Panc1 (cell line): Measurements from ENCODE around the gene GGCX. TPM values are rescaled to one million over a fixed set of nuclear protein-coding genes. Genes with fewer than 3 reads are reported as not detected.
A peak's percentile ranks its signal among the peaks of the same experiment; 100 is the strongest.

Experiments
- ATAC-seq: fragments of 200-7000 bp; cut with Tn5 transposase; 2 replicates; pipeline ENCODE4 v1.9.1; 2020; ENCODE audit warnings: mild to moderate bottlenecking, moderate library complexity
- BruUV-seq: library from RNA; stranded (reverse); fragments of 400-500 nt; replicated peaks from 2 replicates; lab custom pipeline; 2021; lab: Mats Ljungman, UMichigan
- CTCF ChIA-PET: fragments of 300-600 bp; sonication (Branson Sonifier 250); formaldehyde crosslinking; loops from one replicate; lab custom pipeline; 2022; ENCODE audit warnings: antibody characterized with exemption; lab: Charles Lee
- POLR2A ChIA-PET: fragments of 300-600 bp; sonication (Branson Sonifier 250); formaldehyde crosslinking; loops from one replicate; lab custom pipeline; 2022; ENCODE audit warnings: antibody characterized with exemption; lab: Charles Lee
- DNase-seq: peaks from one replicate; pipeline ENCODE4 v3.0.0-alpha.2; 2010; ENCODE audit warnings: low read depth, low spot score
- H3K27ac ChIP-seq: 2 replicates; pipeline ENCODE4 v1.5.1; 2011; ENCODE audit warnings: mild to moderate bottlenecking, low read length, inconsistent platforms
- H3K27me3 ChIP-seq: fragments of 200-500 bp; sonication (Bioruptor generic); 2 replicates; pipeline ENCODE4 v1.6.0; 2014; ENCODE audit warnings: low read length, inconsistent platforms; ENCODE audit not compliant: control insufficient read depth, insufficient read depth
- H3K36me3 ChIP-seq: fragments of 200-500 bp; sonication (Bioruptor generic); 2 replicates; pipeline ENCODE4 v1.5.1; 2014; ENCODE audit warnings: inconsistent platforms, mild to moderate bottlenecking, low read length, moderate library complexity; ENCODE audit not compliant: control insufficient read depth, insufficient read depth
- H3K4me1 ChIP-seq: 2 replicates; pipeline ENCODE4 v1.5.1; 2011; ENCODE audit warnings: inconsistent platforms, mild to moderate bottlenecking, low read length, moderate library complexity; ENCODE audit not compliant: control insufficient read depth, insufficient read depth
- H3K4me3 ChIP-seq, 2 experiments: 2 replicates each; pipeline ENCODE4 v1.5.1; 2011 to 2012; ENCODE audit warnings: low read depth in 2 of 2, low read length in 2 of 2, mild to moderate bottlenecking in 2 of 2, inconsistent platforms in 1 of 2, moderate library complexity in 1 of 2
- H3K9me3 ChIP-seq: fragments of 200-500 bp; sonication (Bioruptor generic); 2 replicates; pipeline ENCODE4 v1.5.1; 2014; ENCODE audit warnings: low read depth, mild to moderate bottlenecking, inconsistent platforms, low read length, moderate library complexity; ENCODE audit not compliant: control insufficient read depth, insufficient read depth
- CTCF ChIP-seq: fragments of 450-650 bp; IDR thresholded peaks from 2 replicates; pipeline ENCODE4 v1.5.1; 2017; ENCODE audit warnings: mild to moderate bottlenecking
- POLR2AphosphoS5 ChIP-seq: IDR thresholded peaks from 2 replicates; pipeline ENCODE4 v1.6.1; 2012; ENCODE audit warnings: mild to moderate bottlenecking, low read depth, low read length, moderate library complexity
- REST ChIP-seq, 2 experiments: IDR thresholded peaks; 2 replicates each; pipeline ENCODE4 v1.6.1; 2011 to 2012; ENCODE audit warnings: low read depth in 2 of 2, control low read depth in 1 of 2, low read length in 1 of 2, mild to moderate bottlenecking in 1 of 2, moderate library complexity in 1 of 2; ENCODE audit not compliant: insufficient read depth in 1 of 2
- SIN3A ChIP-seq: IDR thresholded peaks from 2 replicates; pipeline ENCODE4 v1.6.1; 2012; ENCODE audit warnings: low read depth, mild to moderate bottlenecking, low read length, moderate library complexity, borderline replicate concordance; ENCODE audit not compliant: insufficient read depth
- TCF7L2 ChIP-seq: IDR thresholded peaks from 2 replicates; pipeline ENCODE4 v1.6.1; 2011; ENCODE audit warnings: mild to moderate bottlenecking, low read depth, low read length, inconsistent platforms
- in situ Hi-C: cut with HindIII; loops from 2 replicates; pipeline ENCODE4 v1.10.0; 2016; ENCODE audit warnings: low sequenced_read_pairs, low pct_unique_long_range_greater_than_20kb
- intact Hi-C: fragments of 100-400 bp; cut with micrococcal nuclease; formaldehyde crosslinking; loops from one replicate; pipeline ENCODE4 v1.10.0; 2022; ENCODE audit not compliant: unreplicated experiment
- total RNA-seq: library from RNA; stranded (reverse); gene quantifications from one replicate; pipeline ENCODE4 v1.2.1, GENCODE V29; 2021; ENCODE audit not compliant: unreplicated experiment

The GGCX gene
- total RNA-seq, 1 experiment from 2014 or later: 64.1 TPM

- POLR2A ChIA-PET: interaction anchor here (0.5 to 1.4 kb wide), 6 partner anchors 12 to 196 kb away, joined by 3 to 10 read pairs (median 4); partner anchors contain the start of genes ELMOD3, MAT2A and RETSAT
These were observed 10.8 kb downstream of the GGCX start for GRCh38 chr2:85550486-85550885.

DNA sequence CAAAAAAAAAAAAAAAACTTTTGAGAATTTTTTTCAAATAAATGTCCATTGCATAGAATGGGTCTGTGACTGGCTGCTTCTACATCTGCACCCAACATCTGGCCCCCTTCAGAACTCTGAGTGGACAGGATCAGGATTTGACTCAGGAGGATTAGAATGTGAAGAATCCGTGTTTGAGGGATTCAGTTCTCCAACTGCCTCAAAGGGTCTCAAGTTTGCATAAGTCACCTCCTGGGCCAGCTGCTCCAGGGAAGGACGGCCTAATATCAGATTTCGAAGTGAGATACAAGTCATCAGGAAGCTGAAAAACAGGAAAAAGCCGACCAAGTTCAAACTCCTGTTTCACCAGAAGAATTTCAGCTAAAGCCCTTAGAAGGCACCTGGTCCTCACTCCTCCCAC is 11.5 kb downstream of the GGCX start:
- BruUV-seq: TSS peak; percentile 65
- ATAC-seq (no peak), DNase-seq (no peak)
- in situ Hi-C loops: loop anchor here (25.0 kb wide), 1 partner anchor 138 kb away; the partner anchor contains the start of genes CAPG and SH2D6
- H3K9me3 ChIP-seq: no peaks in the 10 kb centered on the region
- ChIA-PET POLR2A (interaction anchor here (0.6 to 1.4 kb wide), 8 partner anchors 11 to 195 kb away, joined by 3 to 10 read pairs (median 4); partner anchors contain the start of genes ELMOD3, MAT2A and RETSAT), CTCF (interaction anchor here (0.6 kb wide), 1 partner anchor 47 kb away, joined by 4 read pairs; no protein-coding TSS in a partner anchor)
- H3K27me3 ChIP-seq: no peaks in the 10 kb centered on the region
- intact Hi-C loops: no loop called here
- peak overlapping the region; percentile 100 for H3K27ac ChIP-seq
- TF ChIP-seq POLR2AphosphoS5 (no peak), CTCF (no peak; the same call in 1 of the 2 replicates), TCF7L2 (no peak), SIN3A (no peak), REST (IDR thresholded peaks at IDR 0.05; ENCODE audit: insufficient read depth in 1 of 2, low read depth in 2 of 2, low read length in 1 of 2) (no peak)
- H3K4me3 ChIP-seq: no peak overlapping the region
- peaks cover 71% of the 10 kb centered on the region for H3K4me1 ChIP-seq
- H3K36me3 ChIP-seq: peaks cover 14% of the 10 kb centered on the region

More at GRCh38 chr2:85550486-85550885, 10.8 kb downstream of the GGCX start:
- intact Hi-C loops: no loop called here
- in situ Hi-C loops: no loop called here
- ATAC-seq: no peak
- Histone ChIP-seq H3K4me3 (no peak overlapping the region), H3K4me1 (peaks cover 65% of the 10 kb centered on the region), H3K27ac (peak overlapping the region; percentile 100), H3K36me3 (peaks cover 10% of the 10 kb centered on the region), H3K27me3 (no peaks in the 10 kb centered on the region), H3K9me3 (no peaks in the 10 kb centered on the region)
- DNase-seq: no peak
- no TSS peak for BruUV-seq
- CTCF ChIA-PET: interaction anchor here (0.5 to 2.7 kb wide), 3 partner anchors 91 to 131 kb away, joined by 5 to 13 read pairs (median 11); partner anchors contain the start of gene SH2D6
- no peak for TF ChIP-seq TCF7L2

- intact Hi-C loops: no loop called here
- ATAC-seq: no peak
- Histone ChIP-seq H3K36me3 (peaks cover 14% of the 10 kb centered on the region), H3K27ac (peak overlapping the region; percentile 100), H3K4me1 (peaks cover 79% of the 10 kb centered on the region), H3K27me3 (no peaks in the 10 kb centered on the region), H3K9me3 (no peaks in the 10 kb centered on the region), H3K4me3 (no peak overlapping the region)
- in situ Hi-C loops: loop anchor here (25.0 kb wide), 1 partner anchor 137 kb away; the partner anchor contains the start of genes CAPG and SH2D6
- DNase-seq: no peak
- ChIA-PET POLR2A (interaction anchor here (0.6 to 1.5 kb wide), 10 partner anchors 12 to 216 kb away, joined by 3 to 10 read pairs (median 3); no protein-coding TSS in a partner anchor), CTCF (interaction anchor here (0.6 to 1.0 kb wide), 3 partner anchors 42 to 128 kb away, joined by 3 to 4 read pairs (median 4); no protein-coding TSS in a partner anchor)
- TF ChIP-seq CTCF (no peak), SIN3A (no peak), REST (IDR thresholded peaks at IDR 0.05; ENCODE audit: insufficient read depth in 1 of 2, low read depth in 2 of 2, low read length in 1 of 2) (no peak), TCF7L2 (no peak), POLR2AphosphoS5 (no peak)
- BruUV-seq: no TSS peak
These were observed 12.2 kb downstream of the GGCX start for GRCh38 chr2:85549095-85549494.
